Activated CD8-positive, alpha-beta T cell treated with anti-CD3 and anti-CD28 coated beads, Interleukin-2, amount 10 ng/mL, durations not matched to agents 7 days and 5 days (primary cell): ENCODE measurements around the gene TM4SF20. TPM values are rescaled to one million over a fixed set of nuclear protein-coding genes. Genes with fewer than 3 reads are reported as not detected.

Experiments
- ATAC-seq: fragments of 150-1000 bp; cut with Tn5 transposase; one replicate; pipeline ENCODE4 v1.10.0; 2021; ENCODE audit warnings: moderate library complexity
- CTCF ChIA-PET: fragments of 350-600 bp; sonication (Branson Sonifier 250); formaldehyde crosslinking; loops from one replicate; lab custom pipeline; 2021; ENCODE audit warnings: antibody characterized with exemption; lab: Charles Lee
- POLR2A ChIA-PET: fragments of 350-600 bp; sonication (Branson Sonifier 250); formaldehyde crosslinking; loops from one replicate; lab custom pipeline; 2021; ENCODE audit warnings: antibody characterized with exemption; lab: Charles Lee
- DNase-seq: peaks from one replicate; pipeline ENCODE4 v3.0.0-alpha.2; 2020
- H3K27ac Mint-ChIP-seq: one replicate; pipeline ENCODE4 v1.8.0; 2021; ENCODE audit warnings: mild to moderate bottlenecking, mixed read lengths
- H3K27me3 Mint-ChIP-seq: one replicate; pipeline ENCODE4 v1.8.0; 2021; ENCODE audit warnings: low read depth, mixed read lengths
- H3K36me3 Mint-ChIP-seq: one replicate; pipeline ENCODE4 v1.8.0; 2021; ENCODE audit warnings: low read depth, mixed read lengths
- H3K4me1 Mint-ChIP-seq: one replicate; pipeline ENCODE4 v1.8.0; 2021; ENCODE audit warnings: low read depth, mixed read lengths
- H3K4me3 Mint-ChIP-seq: one replicate; pipeline ENCODE4 v1.8.0; 2021; ENCODE audit warnings: mild to moderate bottlenecking, mixed read lengths
- H3K9me3 Mint-ChIP-seq: one replicate; pipeline ENCODE4 v1.8.0; 2022; ENCODE audit warnings: mixed read lengths; ENCODE audit not compliant: insufficient read depth
- total RNA-seq, 2 experiments: library from RNA; stranded (reverse); gene quantifications; one replicate each; pipeline ENCODE4 v1.2.3, GENCODE V29; 2021

TM4SF20 gene
- total RNA-seq, 2 experiments from 2014 or later: not detected

DNA sequence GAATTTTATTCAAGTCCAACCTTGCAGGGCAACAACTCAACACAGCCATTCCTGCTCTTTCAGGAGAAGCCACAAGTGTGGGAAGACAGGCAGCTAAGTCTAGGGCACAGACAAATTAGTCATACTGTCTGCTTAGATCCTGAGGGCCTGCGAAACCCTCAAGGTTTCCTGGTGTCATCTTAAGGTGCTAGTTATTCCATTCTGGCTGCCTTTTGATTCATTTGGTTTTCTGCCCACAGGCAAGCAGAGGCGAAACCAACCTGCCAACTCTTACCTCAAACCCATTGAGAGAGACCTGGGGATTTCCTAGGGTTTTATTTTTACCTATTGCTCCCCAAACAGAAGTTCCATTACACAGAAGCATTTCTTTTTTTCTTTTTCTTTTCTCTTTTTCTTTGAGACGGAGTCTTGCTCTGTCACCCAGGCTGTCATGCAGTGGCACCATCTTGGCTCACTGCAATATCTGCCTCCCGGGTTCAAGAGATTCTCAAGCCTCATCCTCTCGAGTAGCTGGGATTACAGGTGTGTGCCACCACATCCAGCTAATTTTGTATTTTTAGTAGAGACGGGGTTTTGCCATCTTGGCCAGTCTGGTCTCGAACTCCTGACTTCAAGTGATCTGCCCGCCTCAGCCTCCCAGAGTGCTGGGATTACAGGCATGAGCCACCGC, 32.3 kb upstream of the TM4SF20 start:
- ChIA-PET POLR2A (no interaction called here), CTCF (interaction anchor here (0.7 to 1.9 kb wide), 2 partner anchors 62 to 355 kb away, joined by 3 to 9 read pairs; no protein-coding TSS in a partner anchor)
- H3K36me3 Mint-ChIP-seq: no peaks in the 10 kb centered on the region
- DNase-seq (peak; percentile 47), ATAC-seq (peak; percentile 88)
- no peaks in the 10 kb centered on the region for H3K27me3 Mint-ChIP-seq
- H3K4me3 Mint-ChIP-seq: peak overlapping the region; percentile 3
- H3K4me1 Mint-ChIP-seq: peaks cover 29% of the 10 kb centered on the region
- no peak overlapping the region for H3K27ac Mint-ChIP-seq
- no peaks in the 10 kb centered on the region for H3K9me3 Mint-ChIP-seq

DNA sequence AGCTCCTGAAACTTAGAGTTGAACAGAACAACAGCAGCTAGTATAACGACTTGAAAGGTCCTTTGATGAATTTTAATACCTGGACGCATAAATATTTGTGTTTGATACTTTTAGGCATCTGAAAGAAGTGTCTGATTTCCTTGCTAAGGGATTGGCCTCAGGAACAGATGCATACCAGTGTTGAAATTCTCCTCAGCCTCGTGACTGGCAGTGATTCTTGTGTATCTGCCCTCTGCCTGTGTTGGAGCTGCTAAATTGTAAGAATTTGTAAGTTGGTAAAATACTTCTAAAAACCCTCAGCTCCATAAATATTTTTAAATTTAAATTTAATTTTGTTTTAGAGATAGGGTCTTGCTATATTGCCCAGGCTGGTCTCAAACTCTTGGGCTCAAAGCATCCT, 31.1 kb upstream of the TM4SF20 start:
- CTCF ChIA-PET: interaction anchor here (0.6 to 1.9 kb wide), 3 partner anchors 61 to 356 kb away, joined by 3 to 9 read pairs (median 3); no protein-coding TSS in a partner anchor
- no peak for DNase-seq

DNA sequence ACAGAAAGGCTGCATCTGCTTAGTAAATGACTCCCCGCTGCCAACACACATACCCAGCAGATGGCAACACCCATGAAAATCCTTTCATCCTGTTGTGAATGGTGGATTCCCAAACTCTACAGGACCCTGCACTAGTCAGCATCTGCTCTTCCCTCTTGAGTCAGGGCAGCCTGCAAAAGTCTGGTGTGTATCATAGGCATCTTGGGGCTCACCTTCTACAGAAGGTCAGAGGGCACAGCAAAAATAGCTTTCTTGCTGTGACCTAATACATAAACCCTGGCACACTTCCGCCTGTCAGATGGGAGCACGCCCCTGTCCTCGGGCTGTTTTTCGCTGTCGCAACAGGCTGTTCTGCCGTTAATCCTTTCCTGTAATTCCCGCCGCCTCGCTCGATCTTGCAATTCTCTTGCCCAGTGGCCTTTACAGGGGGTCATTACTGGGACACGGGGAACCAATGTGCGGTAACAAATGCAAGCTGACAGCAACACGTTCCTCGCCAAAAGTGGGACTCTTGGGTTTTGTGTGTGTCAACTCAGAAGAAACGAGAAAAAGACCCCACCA, 28.6 kb upstream of the TM4SF20 start:
- DNase-seq: no peak
- Mint-ChIP-seq H3K4me1 (peaks cover 31% of the 10 kb centered on the region), H3K9me3 (no peaks in the 10 kb centered on the region), H3K27me3 (no peaks in the 10 kb centered on the region), H3K27ac (no peak overlapping the region), H3K4me3 (no peak overlapping the region), H3K36me3 (no peaks in the 10 kb centered on the region)
- no peak for ATAC-seq
- ChIA-PET CTCF (interaction anchor here (0.7 to 3.6 kb wide), 5 partner anchors 57 to 251 kb away, joined by 3 to 20 read pairs (median 4); no protein-coding TSS in a partner anchor), POLR2A (no interaction called here)

More for the DNA sequence above, 31.1 kb upstream of the TM4SF20 start:
- POLR2A ChIA-PET: no interaction called here
- no peak overlapping the region for H3K27ac Mint-ChIP-seq
- peaks cover 29% of the 10 kb centered on the region for H3K4me1 Mint-ChIP-seq
- no peak for ATAC-seq
- H3K4me3 Mint-ChIP-seq: no peak overlapping the region
- no peaks in the 10 kb centered on the region for H3K27me3 Mint-ChIP-seq
- no peaks in the 10 kb centered on the region for H3K36me3 Mint-ChIP-seq
- no peaks in the 10 kb centered on the region for H3K9me3 Mint-ChIP-seq

DNA sequence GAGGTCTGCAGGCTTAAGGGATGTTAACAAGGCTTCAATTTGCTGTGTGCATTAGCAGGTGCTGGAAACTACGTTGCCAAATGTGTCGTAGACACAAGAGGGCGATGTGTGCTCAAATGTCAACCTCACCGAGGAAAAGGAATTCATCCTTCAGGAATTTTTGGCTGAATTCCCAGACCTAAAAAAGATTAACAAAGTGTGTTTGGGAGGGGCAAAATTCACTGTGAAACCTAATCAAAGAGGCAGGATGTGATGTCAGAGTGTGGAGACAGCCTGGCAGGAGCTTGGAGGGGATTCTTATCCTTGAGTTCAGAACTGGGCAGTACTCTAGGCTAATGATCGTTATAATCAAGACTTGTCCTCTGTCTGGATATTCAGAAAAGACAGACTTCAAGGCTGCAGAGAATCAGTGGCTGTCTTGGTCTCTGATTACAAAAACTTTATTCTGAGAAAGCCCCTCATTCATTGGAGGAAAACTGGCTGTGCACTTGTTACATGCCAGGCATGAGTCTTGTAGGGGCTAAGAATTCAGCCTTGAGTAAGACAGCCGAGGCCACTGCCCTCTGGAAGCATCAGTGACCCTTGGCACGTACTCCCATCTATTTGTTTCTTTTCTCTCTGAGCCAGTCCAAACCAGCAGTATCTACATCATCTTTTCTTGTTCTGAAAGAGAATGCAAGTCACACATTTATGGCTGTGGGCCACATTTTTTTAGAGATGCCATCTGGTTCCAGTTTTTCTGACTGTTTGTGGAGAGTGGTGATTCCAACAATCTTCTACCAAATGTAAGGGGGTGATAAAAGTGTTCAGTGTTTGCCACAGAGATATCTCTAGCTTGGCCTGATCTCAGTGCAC, 27.3 kb upstream of the TM4SF20 start:
- no peak for DNase-seq
- Mint-ChIP-seq H3K27ac (no peak overlapping the region), H3K4me1 (peaks cover 20% of the 10 kb centered on the region), H3K27me3 (no peaks in the 10 kb centered on the region), H3K9me3 (no peaks in the 10 kb centered on the region), H3K4me3 (no peak overlapping the region), H3K36me3 (no peaks in the 10 kb centered on the region)
- ChIA-PET CTCF (interaction anchor here (0.7 to 3.6 kb wide), 13 partner anchors 9 to 360 kb away, joined by 3 to 20 read pairs (median 3); no protein-coding TSS in a partner anchor), POLR2A (no interaction called here)
- ATAC-seq: no peak

GRCh38 chr2:227404585-227405271, 25.6 kb upstream of the TM4SF20 start:
- DNase-seq (no peak), ATAC-seq (no peak)
- Mint-ChIP-seq H3K4me3 (no peak overlapping the region), H3K36me3 (no peaks in the 10 kb centered on the region), H3K27ac (no peak overlapping the region), H3K9me3 (no peaks in the 10 kb centered on the region), H3K27me3 (peaks cover 2% of the 10 kb centered on the region), H3K4me1 (peaks cover 13% of the 10 kb centered on the region)
- CTCF ChIA-PET: interaction anchor here (1.0 to 3.6 kb wide), 3 partner anchors 8 to 107 kb away, joined by 3 to 20 read pairs (median 7); no protein-coding TSS in a partner anchor
- POLR2A ChIA-PET: no interaction called here

DNA sequence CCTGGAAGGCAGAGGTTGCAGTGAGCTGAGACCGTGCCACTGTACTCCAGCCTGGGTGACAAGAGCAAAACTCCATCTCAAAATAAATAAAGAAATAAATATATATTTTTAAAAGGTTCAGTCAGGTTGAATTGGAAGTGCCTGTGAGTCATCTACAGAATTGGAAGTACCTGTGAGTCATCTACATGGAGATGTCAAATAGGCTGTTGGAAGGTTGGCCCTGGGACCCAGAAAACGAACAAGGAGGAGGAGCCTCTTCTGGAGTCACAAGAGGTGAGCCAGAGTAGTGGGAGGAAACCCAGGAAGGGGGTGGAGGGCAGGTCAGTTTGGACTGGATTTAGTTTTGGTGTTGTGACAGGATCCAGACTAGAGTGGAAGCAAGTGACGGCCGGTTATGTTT, 23.9 kb upstream of the TM4SF20 start:
- H3K36me3 Mint-ChIP-seq: no peaks in the 10 kb centered on the region
- POLR2A ChIA-PET: no interaction called here

GRCh38 chr2:227402321-227402720, 23.2 kb upstream of the TM4SF20 start:
- no peaks in the 10 kb centered on the region for H3K36me3 Mint-ChIP-seq
- DNase-seq: no peak
- no peak overlapping the region for H3K4me3 Mint-ChIP-seq
- H3K9me3 Mint-ChIP-seq: no peaks in the 10 kb centered on the region
- H3K4me1 Mint-ChIP-seq: peaks cover 21% of the 10 kb centered on the region
- POLR2A ChIA-PET: no interaction called here
- peaks cover 2% of the 10 kb centered on the region for H3K27me3 Mint-ChIP-seq
- H3K27ac Mint-ChIP-seq: no peak overlapping the region
- CTCF ChIA-PET: no interaction called here
- ATAC-seq: no peak

More for the DNA sequence above, 23.9 kb upstream of the TM4SF20 start:
- Mint-ChIP-seq H3K27me3 (peaks cover 2% of the 10 kb centered on the region), H3K4me1 (peaks cover 15% of the 10 kb centered on the region), H3K9me3 (no peaks in the 10 kb centered on the region), H3K4me3 (no peak overlapping the region), H3K27ac (no peak overlapping the region)
- ATAC-seq (no peak), DNase-seq (no peak)
- CTCF ChIA-PET: no interaction called here

- ChIA-PET CTCF (no interaction called here), POLR2A (no interaction called here)
- H3K27me3 Mint-ChIP-seq: peaks cover 2% of the 10 kb centered on the region
- DNase-seq (no peak), ATAC-seq (no peak)
- H3K4me3 Mint-ChIP-seq: no peak overlapping the region
- no peak overlapping the region for H3K27ac Mint-ChIP-seq
- peaks cover 17% of the 10 kb centered on the region for H3K4me1 Mint-ChIP-seq
- no peaks in the 10 kb centered on the region for H3K36me3 Mint-ChIP-seq
- no peaks in the 10 kb centered on the region for H3K9me3 Mint-ChIP-seq
These were observed 22.4 kb upstream of the TM4SF20 start for GRCh38 chr2:227401550-227401949.

GRCh38 chr2:227398684-227399670, 19.9 kb upstream of the TM4SF20 start:
- no peak overlapping the region for H3K4me3 Mint-ChIP-seq
- no peak overlapping the region for H3K27ac Mint-ChIP-seq
- H3K27me3 Mint-ChIP-seq: peaks cover 2% of the 10 kb centered on the region
- CTCF ChIA-PET: no interaction called here
- POLR2A ChIA-PET: no interaction called here
- ATAC-seq (no peak), DNase-seq (no peak)
- H3K9me3 Mint-ChIP-seq: no peaks in the 10 kb centered on the region
- H3K36me3 Mint-ChIP-seq: no peaks in the 10 kb centered on the region
- peaks cover 8% of the 10 kb centered on the region for H3K4me1 Mint-ChIP-seq

DNA sequence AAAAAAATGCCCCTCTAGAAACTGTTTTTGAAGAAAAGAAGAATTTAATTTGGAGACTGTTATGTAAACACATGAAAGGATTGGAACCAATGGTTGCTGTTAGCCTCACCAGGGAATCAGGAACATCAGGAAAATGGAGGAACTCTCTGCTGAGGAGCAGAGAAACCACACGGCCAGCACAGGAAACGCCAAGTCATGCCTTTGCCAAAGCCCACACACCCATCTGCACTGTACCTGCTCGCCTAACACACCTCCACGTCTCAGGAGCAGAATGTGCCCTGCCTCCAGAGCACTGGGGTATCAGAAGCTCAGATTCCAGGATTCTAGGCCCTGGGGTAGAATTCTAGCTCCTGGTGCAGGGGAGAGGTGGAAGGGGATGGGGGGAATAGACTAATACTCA, 18.5 kb upstream of the TM4SF20 start:
- Mint-ChIP-seq H3K4me3 (no peak overlapping the region), H3K36me3 (no peaks in the 10 kb centered on the region), H3K27ac (no peak overlapping the region), H3K4me1 (peaks cover 8% of the 10 kb centered on the region), H3K9me3 (no peaks in the 10 kb centered on the region), H3K27me3 (peaks cover 2% of the 10 kb centered on the region)
- no peak for ATAC-seq
- POLR2A ChIA-PET: no interaction called here
- no peak for DNase-seq
- CTCF ChIA-PET: no interaction called here
